ENCODE data around the gene GFM2.
"Not testable (repeated sequence)": the region's sequence is repeated elsewhere in the genome, so short reads cannot be mapped to it uniquely, and the experiment has no call there.

The GFM2 gene
- total RNA-seq, result 17.5 to 55.2 (median 40.6) reads per million in 9 experiments

GRCh38 chr5:74766849-74767578 is at the start of gene GFM2, which contains the start of gene NSA2:
GFM2 (minus strand) TSS chr5:74767117; CDS start chr5:74763742, 3,375 bp downstream.
NSA2 (plus strand) TSS chr5:74767249; CDS start chr5:74767361, 112 bp downstream.
- Mint-ChIP-seq H3K4me1 (ENCODE audit: low read depth in 2 of 2) (peaks cover 17 to 32% of the 10 kb centered on the region in 2 donors), H3K4me3 (peak within 1 kb of the TSS; percentile 98 to 100), H3K9me3 (no peaks in the 10 kb centered on the region), H3K27me3 (no peaks in the 10 kb centered on the region), H3K36me3 (ENCODE audit: insufficient read depth) (peaks cover 39% of the 10 kb centered on the region), H3K27ac (peak within 1 kb of the TSS; percentile 97 to 98)
- ATAC-seq (replicated peaks), result peak; percentile 92
- peak; percentile 92 to 95 (median 92) for DNase-seq

- no peaks in the 10 kb centered on the region for H3K9me3 Mint-ChIP-seq
- ATAC-seq (replicated peaks) (no peak), DNase-seq (no peak)
- H3K4me3 Mint-ChIP-seq, result no peak overlapping the region
- no peaks in the 10 kb centered on the region for H3K27me3 Mint-ChIP-seq
- no peak overlapping the region for H3K27ac Mint-ChIP-seq
- no peaks in the 10 kb centered on the region for H3K4me1 Mint-ChIP-seq (ENCODE audit: low read depth in 2 of 2)
- H3K36me3 Mint-ChIP-seq (ENCODE audit: insufficient read depth), result peaks cover 13% of the 10 kb centered on the region
Measured at GRCh38 chr5:74810915-74811314, 44.0 kb upstream of the GFM2 start.

GRCh38 chr5:74801941-74802340 is 35.0 kb upstream of the GFM2 start:
- Mint-ChIP-seq H3K27me3 (no peaks in the 10 kb centered on the region), H3K4me1 (ENCODE audit: low read depth in 2 of 2) (no peaks in the 10 kb centered on the region), H3K27ac (peak overlapping the region; percentile 1 to 3), H3K4me3 (no peak overlapping the region), H3K9me3 (no peaks in the 10 kb centered on the region), H3K36me3 (ENCODE audit: insufficient read depth) (peaks cover 22% of the 10 kb centered on the region)
- DNase-seq (no peak), ATAC-seq (replicated peaks) (no peak)

GRCh38 chr5:74801197-74801596 is 34.3 kb upstream of the GFM2 start:
- Mint-ChIP-seq H3K27ac (no peak overlapping the region), H3K4me3 (no peak overlapping the region), H3K36me3 (ENCODE audit: insufficient read depth) (peaks cover 29% of the 10 kb centered on the region), H3K9me3 (no peaks in the 10 kb centered on the region), H3K27me3 (no peaks in the 10 kb centered on the region), H3K4me1 (ENCODE audit: low read depth in 2 of 2) (no peaks in the 10 kb centered on the region)
- ATAC-seq (replicated peaks) (no peak), DNase-seq (no peak)

GRCh38 chr5:74798977-74799911 is 32.3 kb upstream of the GFM2 start:
- Mint-ChIP-seq H3K4me1 (ENCODE audit: low read depth in 2 of 2) (no peaks in the 10 kb centered on the region), H3K9me3 (no peaks in the 10 kb centered on the region), H3K36me3 (ENCODE audit: insufficient read depth) (peaks cover 41% of the 10 kb centered on the region), H3K27ac (no peak overlapping the region), H3K4me3 (no peak overlapping the region), H3K27me3 (no peaks in the 10 kb centered on the region)
- no peak for ATAC-seq (replicated peaks)
- DNase-seq, result no peak

GRCh38 chr5:74791669-74792068 is 24.8 kb upstream of the GFM2 start:
- not testable (repeated sequence) for H3K27me3 Mint-ChIP-seq; H3K27ac Mint-ChIP-seq; ATAC-seq (replicated peaks); H3K9me3 Mint-ChIP-seq; DNase-seq; H3K4me1 Mint-ChIP-seq (ENCODE audit: low read depth in 2 of 2); H3K4me3 Mint-ChIP-seq
- H3K36me3 Mint-ChIP-seq (ENCODE audit: insufficient read depth), result peaks cover 44% of the 10 kb centered on the region

GRCh38 chr5:74787424-74787823 is 20.5 kb upstream of the GFM2 start:
- DNase-seq (no peak), ATAC-seq (replicated peaks) (no peak)
- H3K27ac Mint-ChIP-seq, result no peak overlapping the region
- H3K36me3 Mint-ChIP-seq (ENCODE audit: insufficient read depth), result peaks cover 10% of the 10 kb centered on the region
- no peaks in the 10 kb centered on the region for H3K9me3 Mint-ChIP-seq
- no peaks in the 10 kb centered on the region for H3K4me1 Mint-ChIP-seq (ENCODE audit: low read depth in 2 of 2)
- H3K4me3 Mint-ChIP-seq, result no peak overlapping the region
- no peaks in the 10 kb centered on the region for H3K27me3 Mint-ChIP-seq

- ATAC-seq (replicated peaks) (no peak), DNase-seq (no peak)
- Mint-ChIP-seq H3K27me3 (no peaks in the 10 kb centered on the region), H3K4me1 (ENCODE audit: low read depth in 2 of 2) (no peaks in the 10 kb centered on the region), H3K36me3 (ENCODE audit: insufficient read depth) (peaks cover 13% of the 10 kb centered on the region), H3K4me3 (no peak overlapping the region), H3K9me3 (no peaks in the 10 kb centered on the region), H3K27ac (peak overlapping the region in 1 of 2 donors; percentile 7)
Measured at GRCh38 chr5:74786851-74787250, 19.9 kb upstream of the GFM2 start.

GRCh38 chr5:74778609-74779008 is 11.7 kb upstream of the GFM2 start:
- H3K9me3 Mint-ChIP-seq, result no peaks in the 10 kb centered on the region
- ATAC-seq (replicated peaks) (no peak), DNase-seq (no peak)
- H3K4me1 Mint-ChIP-seq (ENCODE audit: low read depth in 2 of 2), result no peaks in the 10 kb centered on the region
- H3K27me3 Mint-ChIP-seq, result no peaks in the 10 kb centered on the region
- H3K4me3 Mint-ChIP-seq, result no peak overlapping the region
- no peak overlapping the region for H3K27ac Mint-ChIP-seq
- peaks cover 42% of the 10 kb centered on the region for H3K36me3 Mint-ChIP-seq (ENCODE audit: insufficient read depth)

- Mint-ChIP-seq H3K9me3 (no peaks in the 10 kb centered on the region), H3K27me3 (no peaks in the 10 kb centered on the region), H3K4me3 (no peak overlapping the region), H3K36me3 (ENCODE audit: insufficient read depth) (peaks cover 66% of the 10 kb centered on the region), H3K4me1 (ENCODE audit: low read depth in 2 of 2) (peaks cover 0 to 12% of the 10 kb centered on the region in 2 donors), H3K27ac (no peak overlapping the region)
- DNase-seq, result no peak
- no peak for ATAC-seq (replicated peaks)
Measured at GRCh38 chr5:74772359-74772758, 5.4 kb upstream of the GFM2 start.

GRCh38 chr5:74767579-74767913 is 629 bp upstream of the GFM2 start:
- H3K27me3 Mint-ChIP-seq, result no peaks in the 10 kb centered on the region
- H3K4me3 Mint-ChIP-seq, result peak overlapping the region; percentile 98 to 100
- H3K4me1 Mint-ChIP-seq (ENCODE audit: low read depth in 2 of 2), result peaks cover 17 to 32% of the 10 kb centered on the region in 2 donors
- H3K27ac Mint-ChIP-seq, result peak overlapping the region; percentile 97 to 98
- H3K36me3 Mint-ChIP-seq (ENCODE audit: insufficient read depth), result peaks cover 44% of the 10 kb centered on the region
- H3K9me3 Mint-ChIP-seq, result no peaks in the 10 kb centered on the region
- DNase-seq (peak in 1 of 3 experiments; percentile 8), ATAC-seq (replicated peaks) (peak; percentile 14)

GRCh38 chr5:74766418-74766848 is 484 bp downstream of the GFM2 start:
- Mint-ChIP-seq H3K27ac (peak overlapping the region; percentile 97 to 98), H3K9me3 (no peaks in the 10 kb centered on the region), H3K4me1 (ENCODE audit: low read depth in 2 of 2) (peaks cover 17 to 35% of the 10 kb centered on the region in 2 donors), H3K36me3 (ENCODE audit: insufficient read depth) (peaks cover 34% of the 10 kb centered on the region), H3K27me3 (no peaks in the 10 kb centered on the region), H3K4me3 (peak overlapping the region; percentile 98 to 100)
- ATAC-seq (replicated peaks), result peak; percentile 40
- peak in 2 of 3 experiments; percentile 13 to 25 for DNase-seq

GRCh38 chr5:74765929-74766328 is 988 bp downstream of the GFM2 start:
- peaks cover 20 to 38% of the 10 kb centered on the region in 2 donors for H3K4me1 Mint-ChIP-seq (ENCODE audit: low read depth in 2 of 2)
- peaks cover 34% of the 10 kb centered on the region for H3K36me3 Mint-ChIP-seq (ENCODE audit: insufficient read depth)
- no peaks in the 10 kb centered on the region for H3K27me3 Mint-ChIP-seq
- DNase-seq (no peak), ATAC-seq (replicated peaks) (no peak)
- H3K4me3 Mint-ChIP-seq, result peak overlapping the region; percentile 98 to 100
- no peaks in the 10 kb centered on the region for H3K9me3 Mint-ChIP-seq
- peak overlapping the region; percentile 97 to 98 for H3K27ac Mint-ChIP-seq

Measured in effector memory CD8-positive, alpha-beta T cell (primary cell).